Measurements from ENCODE around the gene CFAP74. TPM values are rescaled to one million over a fixed set of nuclear protein-coding genes. Genes with fewer than 3 reads are reported as not detected.

CFAP74 gene
- total RNA-seq, 4 donors from 2014 or later: not detected

GRCh38 chr1:1939296-1940122, 64.1 kb downstream of the CFAP74 start:
- in situ Hi-C loops (cut with MboI; ENCODE audit: low pct_ligation_motif_present in 1 of 4, low pct_unique_long_range_greater_than_20kb in 1 of 4, low sequenced_read_pairs in 3 of 4) (loop anchor here in 1 of 4 donors (10.0 kb wide), 1 partner anchor 95 kb away; no protein-coding TSS in a partner anchor), intact Hi-C loops (cut with DNase I; ENCODE audit: low total_unique reads) (no loop called here)

GRCh38 chr1:1938613-1939295, 64.8 kb downstream of the CFAP74 start:
- in situ Hi-C loops (cut with MboI; ENCODE audit: low pct_ligation_motif_present in 1 of 4, low pct_unique_long_range_greater_than_20kb in 1 of 4, low sequenced_read_pairs in 3 of 4): no loop called here
- no peak overlapping the region for H3K27ac ChIP-seq
- intact Hi-C loops (cut with DNase I; ENCODE audit: low total_unique reads): no loop called here
- TF ChIP-seq EP300 (IDR thresholded peaks at IDR 0.05; ENCODE audit: low read depth) (no peak), CTCF (IDR thresholded peaks at IDR 0.05) (no peak), POLR2A (IDR thresholded peaks at IDR 0.05) (no peak), POLR2AphosphoS5 (IDR thresholded peaks at IDR 0.05) (no peak)
- peaks cover 0 to 10% (median 6%) of the 10 kb centered on the region in 4 donors for H3K4me1 ChIP-seq
- no peaks in the 10 kb centered on the region for H3K9me3 ChIP-seq
- no peak overlapping the region for H3K4me3 ChIP-seq
- 86 to 87% methylated on average over 10 to 22 of the region's 24 CpGs for WGBS, 2 donors (ENCODE audit: low coverage in 1 of 2)
- no peaks in the 10 kb centered on the region for H3K36me3 ChIP-seq
- DNase-seq: no peak
- peaks cover 30% of the 10 kb centered on the region for H3K27me3 ChIP-seq

More at GRCh38 chr1:1939296-1940122, 64.1 kb downstream of the CFAP74 start:
- Histone ChIP-seq H3K9me3 (no peaks in the 10 kb centered on the region), H3K4me1 (peaks cover 0 to 16% (median 11%) of the 10 kb centered on the region in 4 donors), H3K36me3 (no peaks in the 10 kb centered on the region), H3K4me3 (no peak overlapping the region), H3K27me3 (peaks cover 30% of the 10 kb centered on the region), H3K27ac (no peak overlapping the region)
- no peak for DNase-seq
- TF ChIP-seq CTCF (IDR thresholded peaks at IDR 0.05) (no peak), EP300 (IDR thresholded peaks at IDR 0.05; ENCODE audit: low read depth) (no peak), POLR2A (IDR thresholded peaks at IDR 0.05) (no peak), POLR2AphosphoS5 (IDR thresholded peaks at IDR 0.05) (no peak)
- 86% methylated on average over 28 of the region's 28 CpGs; no CpG with 5 or more reads in 1 of the 2 donors for WGBS, 2 donors (ENCODE audit: low coverage in 1 of 2)

GRCh38 chr1:1938276-1938573, 65.4 kb downstream of the CFAP74 start:
- in situ Hi-C loops (cut with MboI; ENCODE audit: low pct_ligation_motif_present in 1 of 4, low pct_unique_long_range_greater_than_20kb in 1 of 4, low sequenced_read_pairs in 3 of 4) (no loop called here), intact Hi-C loops (cut with DNase I; ENCODE audit: low total_unique reads) (no loop called here)
- TF ChIP-seq EP300 (IDR thresholded peaks at IDR 0.05; ENCODE audit: low read depth) (no peak), POLR2A (IDR thresholded peaks at IDR 0.05) (no peak), POLR2AphosphoS5 (IDR thresholded peaks at IDR 0.05) (no peak), CTCF (IDR thresholded peaks at IDR 0.05) (no peak)
- Histone ChIP-seq H3K36me3 (no peaks in the 10 kb centered on the region), H3K4me1 (peaks cover 0 to 7% (median 5%) of the 10 kb centered on the region in 4 donors), H3K9me3 (no peaks in the 10 kb centered on the region), H3K4me3 (no peak overlapping the region), H3K27ac (no peak overlapping the region), H3K27me3 (peaks cover 27% of the 10 kb centered on the region)
- 73 to 92% methylated on average over 2 to 6 of the region's 6 CpGs for WGBS, 2 donors (ENCODE audit: low coverage in 1 of 2)
- no peak for DNase-seq

GRCh38 chr1:1937549-1938275, 65.9 kb downstream of the CFAP74 start:
- intact Hi-C loops (cut with DNase I; ENCODE audit: low total_unique reads): no loop called here
- H3K4me1 ChIP-seq: peaks cover 0 to 5% (median 2%) of the 10 kb centered on the region in 4 donors
- no peaks in the 10 kb centered on the region for H3K36me3 ChIP-seq
- no peak overlapping the region for H3K4me3 ChIP-seq
- no peak overlapping the region for H3K27ac ChIP-seq
- no peak for DNase-seq
- TF ChIP-seq EP300 (IDR thresholded peaks at IDR 0.05; ENCODE audit: low read depth) (no peak), POLR2A (IDR thresholded peaks at IDR 0.05) (no peak), POLR2AphosphoS5 (IDR thresholded peaks at IDR 0.05) (no peak), CTCF (IDR thresholded peaks at IDR 0.05) (no peak)
- peaks cover 22% of the 10 kb centered on the region for H3K27me3 ChIP-seq
- 69 to 93% methylated on average over 2 to 16 of the region's 16 CpGs for WGBS, 2 donors (ENCODE audit: low coverage in 1 of 2)
- H3K9me3 ChIP-seq: no peaks in the 10 kb centered on the region
- in situ Hi-C loops (cut with MboI; ENCODE audit: low pct_ligation_motif_present in 1 of 4, low pct_unique_long_range_greater_than_20kb in 1 of 4, low sequenced_read_pairs in 3 of 4): no loop called here

Measured in transverse colon (tissue), 4 donors.